ENCODE results near the gene CDADC1.

The CDADC1 gene

GRCh38 chr13:49297338-49297737 lies 49.6 kb downstream of the CDADC1 start:
- no peak for DNase-seq

- no peak for DNase-seq
Observed at GRCh38 chr13:49298416-49298815, 50.7 kb downstream of the CDADC1 start.

GRCh38 chr13:49298903-49299605 lies 51.3 kb downstream of the CDADC1 start:
- DNase-seq, result no peak

- no peak for DNase-seq
Observed at GRCh38 chr13:49300276-49300675, 52.6 kb downstream of the CDADC1 start.

- DNase-seq, result peak; percentile 45
Observed at GRCh38 chr13:49300739-49301589, 53.2 kb downstream of the CDADC1 start.

GRCh38 chr13:49302222-49302621 lies 54.5 kb downstream of the CDADC1 start:
- DNase-seq, result no peak

GRCh38 chr13:49302817-49303216 lies 55.1 kb downstream of the CDADC1 start:
- DNase-seq, result no peak

- no peak for DNase-seq
Observed at GRCh38 chr13:49303533-49304252, 56.0 kb downstream of the CDADC1 start.

- no peak for DNase-seq
Observed at GRCh38 chr13:49304356-49304755, 56.6 kb downstream of the CDADC1 start.

- DNase-seq, result no peak
Observed at GRCh38 chr13:49304763-49305700, 57.3 kb downstream of the CDADC1 start.

- DNase-seq, result no peak
Observed at GRCh38 chr13:49305792-49306425, 58.2 kb downstream of the CDADC1 start.

GRCh38 chr13:49307365-49307764 lies 59.6 kb downstream of the CDADC1 start:
- DNase-seq, result no peak

- no peak for DNase-seq
Observed at GRCh38 chr13:49308097-49308875, 60.6 kb downstream of the CDADC1 start.

- DNase-seq, result no peak
Observed at GRCh38 chr13:49308921-49309408, 61.2 kb downstream of the CDADC1 start.

GRCh38 chr13:49310251-49310650 lies 62.5 kb downstream of the CDADC1 start:
- no peak for DNase-seq

- no peak for DNase-seq
Observed at GRCh38 chr13:49311816-49312215, 64.1 kb downstream of the CDADC1 start.

- no peak for DNase-seq
Observed at GRCh38 chr13:49314344-49314882, 66.7 kb downstream of the CDADC1 start.

GRCh38 chr13:49315036-49315565 lies 67.4 kb downstream of the CDADC1 start:
- DNase-seq, result no peak

GRCh38 chr13:49315756-49316482 lies 68.2 kb downstream of the CDADC1 start:
- no peak for DNase-seq

- DNase-seq, result no peak
Observed at GRCh38 chr13:49319551-49319950, 71.8 kb downstream of the CDADC1 start.

Data from SIG-M5 (cell line).